ENCODE data around the gene MAP1B. TPM values are rescaled to one million over a fixed set of nuclear protein-coding genes. Genes with fewer than 3 reads are reported as not detected.

MAP1B gene
- total and polyA plus RNA-seq, 10 of the 15 experiments (the other 5 are each of a cell fraction or from before 2014, with no cell fraction given) = 0.02 to 0.81 (median 0.06) TPM; not detected in 1

DNA sequence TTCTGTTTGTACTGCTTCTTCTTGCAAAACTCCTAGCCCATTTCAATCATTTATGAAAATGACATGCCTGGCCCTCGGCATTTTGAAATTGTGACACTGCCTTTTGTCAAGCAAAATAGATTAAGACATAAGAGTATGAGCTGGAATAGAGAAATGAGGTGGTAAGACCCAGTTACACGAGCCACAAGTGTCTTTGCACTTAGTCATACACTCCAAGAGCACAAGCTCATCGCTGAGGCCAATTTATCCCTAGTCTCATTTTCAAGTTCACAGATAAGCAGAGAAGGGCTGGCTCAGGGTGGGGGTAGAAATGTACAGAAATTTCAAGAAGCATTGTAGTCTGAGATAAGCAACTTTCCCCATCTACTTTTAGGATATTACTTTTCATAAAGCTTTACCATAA lies 40.6 kb upstream of the MAP1B start:
- H3K36me3 ChIP-seq (ENCODE audit: control insufficient read depth in 2 of 2, insufficient read depth in 2 of 2, low read length in 1 of 2) = no peaks in the 10 kb centered on the region
- H4K20me1 ChIP-seq (ENCODE audit: control insufficient read depth, insufficient read depth) = no peaks in the 10 kb centered on the region
- SMC1A ChIA-PET (ENCODE audit: uncharacterized antibody, unreplicated experiment) = no interaction called here
- no TSS peak for BruUV-seq (replicated peaks)
- FAIRE-seq = no peak
- no peak overlapping the region for H2AFZ ChIP-seq (ENCODE audit: control insufficient read depth, low read depth, low read length)
- DNase-seq (ENCODE audit: low read depth, low spot score) = no peak
- no peak overlapping the region for H3K27ac ChIP-seq (ENCODE audit: control insufficient read depth, insufficient read depth)
- no peak overlapping the region for H3K4me2 ChIP-seq (ENCODE audit: control insufficient read depth, insufficient read depth)
- H3K79me2 ChIP-seq (ENCODE audit: control insufficient read depth, insufficient read depth, low read length) = no peaks in the 10 kb centered on the region
- CTCF ChIA-PET = no interaction called here
- TF ChIP-seq CHD2 (IDR thresholded peaks at IDR 0.05; ENCODE audit: borderline replicate concordance, low read depth, low read length) (no peak), SUPT20H (IDR thresholded peaks at IDR 0.05; ENCODE audit: borderline replicate concordance, control insufficient read depth, low read depth, low read length) (no peak), FOS (IDR thresholded peaks at IDR 0.05; ENCODE audit: borderline replicate concordance, extremely low read depth, insufficient read length) (no peak), EZH2 (IDR thresholded peaks at IDR 0.05; ENCODE audit: borderline replicate concordance, control insufficient read depth, low read depth, low read length) (no peak)
- no peaks in the 10 kb centered on the region for H3K4me1 ChIP-seq (ENCODE audit: control insufficient read depth, insufficient read depth, low read length)
- no peaks in the 10 kb centered on the region for H3K27me3 ChIP-seq (replicated peaks in 1 of 2; ENCODE audit: control insufficient read depth in 2 of 2, insufficient read depth in 2 of 2, low read length in 1 of 2)
- POLR2A ChIA-PET = no interaction called here
- RAD21 ChIA-PET (ENCODE audit: unreplicated experiment) = no interaction called here
- in situ Hi-C loops (cut with MboI) = no loop called here
- no peak overlapping the region for H3K4me3 ChIP-seq
- no peaks in the 10 kb centered on the region for H3K9me3 ChIP-seq (replicated peaks; ENCODE audit: control insufficient read depth, insufficient read depth, low read length)
- WGBS (ENCODE audit: insufficient coverage, insufficient replicate concordance, low lambda C conversion rate, missing lambda C conversion rate) = 11% methylated on average over 3 of the region's 3 CpGs
- ATAC-seq = no peak
- H3K9ac ChIP-seq (ENCODE audit: control insufficient read depth, insufficient read depth, low read length) = no peak overlapping the region
- intact Hi-C loops (cut with micrococcal nuclease; ENCODE audit: unreplicated experiment) = no loop called here

DNA sequence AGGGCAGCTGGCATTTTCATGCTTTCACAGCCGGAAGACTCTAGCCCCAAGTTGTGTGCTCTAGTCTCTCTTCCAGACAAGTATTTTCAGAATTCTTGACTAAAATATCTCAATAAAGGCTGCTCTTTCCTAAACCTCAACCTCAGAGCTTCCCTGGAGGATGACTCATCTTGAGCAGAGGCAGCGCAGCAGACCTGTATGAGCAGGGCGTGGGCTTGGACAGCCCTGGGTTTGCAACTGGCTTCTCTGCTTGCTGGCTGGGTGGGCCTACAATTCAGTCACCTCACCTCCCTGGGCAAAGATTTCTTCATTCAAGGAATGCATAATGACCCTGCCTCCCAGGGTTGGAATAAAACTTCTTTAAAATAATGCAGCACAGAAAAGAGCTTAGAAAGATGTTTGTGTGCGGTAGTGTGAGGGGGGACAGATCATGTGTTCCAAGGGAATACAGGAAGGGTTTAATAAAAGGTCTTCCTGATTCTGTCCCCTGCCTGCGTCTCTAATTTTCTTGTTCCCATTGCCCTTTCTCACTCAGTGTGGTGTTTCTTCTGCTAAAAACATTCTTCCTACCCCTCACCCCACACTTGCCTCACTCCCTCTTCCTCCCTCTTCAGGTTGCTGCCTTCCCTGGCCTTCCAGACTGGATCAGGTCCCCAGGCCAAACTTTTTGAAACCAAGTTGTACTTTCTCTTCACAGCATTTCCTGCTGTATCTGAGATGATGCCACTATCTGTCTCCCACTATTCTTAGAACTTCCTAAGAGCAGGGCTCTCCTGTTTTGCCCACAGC lies 39.4 kb upstream of the MAP1B start:
- 68% methylated on average over 5 of the region's 5 CpGs for WGBS (ENCODE audit: insufficient coverage, insufficient replicate concordance, low lambda C conversion rate, missing lambda C conversion rate)
- no TSS peak for BruUV-seq (replicated peaks)
- Histone ChIP-seq H3K36me3 (ENCODE audit: control insufficient read depth in 2 of 2, insufficient read depth in 2 of 2, low read length in 1 of 2) (no peaks in the 10 kb centered on the region), H3K4me2 (ENCODE audit: control insufficient read depth, insufficient read depth) (no peak overlapping the region), H3K4me3 (no peak overlapping the region), H3K9ac (ENCODE audit: control insufficient read depth, insufficient read depth, low read length) (no peak overlapping the region), H3K9me3 (replicated peaks; ENCODE audit: control insufficient read depth, insufficient read depth, low read length) (no peaks in the 10 kb centered on the region), H3K27me3 (replicated peaks in 1 of 2; ENCODE audit: control insufficient read depth in 2 of 2, insufficient read depth in 2 of 2, low read length in 1 of 2) (no peaks in the 10 kb centered on the region), H3K79me2 (ENCODE audit: control insufficient read depth, insufficient read depth, low read length) (no peaks in the 10 kb centered on the region), H3K27ac (ENCODE audit: control insufficient read depth, insufficient read depth) (no peak overlapping the region), H3K4me1 (ENCODE audit: control insufficient read depth, insufficient read depth, low read length) (no peaks in the 10 kb centered on the region), H2AFZ (ENCODE audit: control insufficient read depth, low read depth, low read length) (no peak overlapping the region), H4K20me1 (ENCODE audit: control insufficient read depth, insufficient read depth) (no peaks in the 10 kb centered on the region)
- ChIA-PET RAD21 (ENCODE audit: unreplicated experiment) (interaction anchor here (0.8 kb wide), 1 partner anchor 232 kb away, joined by 3 read pairs; no protein-coding TSS in a partner anchor), POLR2A (interaction anchor here (0.6 kb wide), 1 partner anchor 1254 kb away, joined by 6 read pairs; no protein-coding TSS in a partner anchor), CTCF (no interaction called here), SMC1A (ENCODE audit: uncharacterized antibody, unreplicated experiment) (interaction anchor here (1.7 kb wide), 1 partner anchor 13 kb away, joined by 4 read pairs; no protein-coding TSS in a partner anchor)
- FAIRE-seq = no peak
- TF ChIP-seq JUND (IDR thresholded peaks at IDR 0.05; ENCODE audit: low read depth, low read length) (no peak), SMARCA5 (IDR thresholded peaks at IDR 0.05) (no peak), POU2F2 (IDR thresholded peaks at IDR 0.05; ENCODE audit: borderline replicate concordance, low read depth, low read length) (no peak)
- no peak for DNase-seq (ENCODE audit: low read depth, low spot score)
- no peak for ATAC-seq
- intact Hi-C loops (cut with micrococcal nuclease; ENCODE audit: unreplicated experiment) (no loop called here), in situ Hi-C loops (cut with MboI) (no loop called here)

All from GM12878 (cell line).